Measurements from ENCODE around the gene GNB2.
"Not testable (repeated sequence)": the region's sequence is repeated elsewhere in the genome, so short reads cannot be mapped to it uniquely, and the experiment has no call there.

GNB2 gene

GRCh38 chr7:100710452-100710851 is 36.9 kb downstream of the GNB2 start:
- no peaks in the 10 kb centered on the region for H3K9me3 ChIP-seq (replicated peaks in 1 of 11)
- no peak for TF ChIP-seq Cebpa-rat (IDR thresholded peaks at IDR 0.05)
- H3K9ac ChIP-seq = no peak overlapping the region
- H3K27ac ChIP-seq = no peak overlapping the region
- peaks cover 0 to 30% (median 23%) of the 10 kb centered on the region in 11 experiments; a peak in 13 of 22 replicates for H3K36me3 ChIP-seq
- no peaks in the 10 kb centered on the region for H3K27me3 ChIP-seq
- no peak overlapping the region for H3K4me2 ChIP-seq
- H3K4me3 ChIP-seq = no peak overlapping the region
- H4K20me1 ChIP-seq = peaks cover 0 to 19% (median 14%) of the 10 kb centered on the region in 11 experiments; a peak in 13 of 22 replicates
- H3K4me1 ChIP-seq = peaks cover 20 to 33% (median 26%) of the 10 kb centered on the region in 10 experiments

- no peak overlapping the region for H3K27ac ChIP-seq
- peaks cover 0 to 30% (median 23%) of the 10 kb centered on the region in 11 experiments; a peak in 13 of 22 replicates for H3K36me3 ChIP-seq
- H4K20me1 ChIP-seq = peaks cover 0 to 19% (median 14%) of the 10 kb centered on the region in 11 experiments; a peak in 13 of 22 replicates
- no peaks in the 10 kb centered on the region for H3K9me3 ChIP-seq (replicated peaks in 1 of 11)
- H3K4me1 ChIP-seq = peaks cover 20 to 33% (median 26%) of the 10 kb centered on the region in 10 experiments
- no peak overlapping the region for H3K4me3 ChIP-seq
- no peak for TF ChIP-seq Cebpa-rat (IDR thresholded peaks at IDR 0.05)
- no peaks in the 10 kb centered on the region for H3K27me3 ChIP-seq
- no peak overlapping the region for H3K4me2 ChIP-seq
- H3K9ac ChIP-seq = 0 out of 22 replicates have a peak overlapping the region, but pooled peaks of 1 of the 11 experiments have one; percentile 36
Measured at GRCh38 chr7:100711369-100711768, 37.8 kb downstream of the GNB2 start.

- Histone ChIP-seq H3K4me1 (peaks cover 0 to 2% (median 0%) of the 10 kb centered on the region in 10 experiments; a peak in 3 of 20 replicates), H3K27ac (no peak overlapping the region), H3K4me2 (no peak overlapping the region), H3K27me3 (peaks cover 2 to 10% (median 8%) of the 10 kb centered on the region in 11 experiments; a peak in 21 of 22 replicates), H3K9ac (peak overlapping the region in 1 of 11 experiments; percentile 18; a peak in 2 of 22 replicates), H4K20me1 (no peaks in the 10 kb centered on the region; a peak in 1 of 22 replicates), H3K36me3 (peaks cover 0 to 4% (median 0%) of the 10 kb centered on the region in 11 experiments; a peak in 1 of 22 replicates), H3K9me3 (replicated peaks in 1 of 11) (peaks cover 0 to 17% (median 10%) of the 10 kb centered on the region in 11 experiments; a peak in 14 of 22 replicates), H3K4me3 (no peak overlapping the region)
- TF ChIP-seq Cebpa-rat (IDR thresholded peaks at IDR 0.05) = no peak
Measured at GRCh38 chr7:100714725-100715124, 41.2 kb downstream of the GNB2 start.

- not testable (repeated sequence) for H3K4me3 ChIP-seq, H3K4me2 ChIP-seq, H3K9ac ChIP-seq, H3K27ac ChIP-seq, H3K36me3 ChIP-seq, H4K20me1 ChIP-seq
- Histone ChIP-seq H3K27me3 (peaks cover 25 to 34% (median 31%) of the 10 kb centered on the region in 11 experiments), H3K9me3 (replicated peaks in 1 of 11) (peaks cover 0 to 17% (median 10%) of the 10 kb centered on the region in 11 experiments; a peak in 14 of 22 replicates), H3K4me1 (peaks cover 0 to 13% (median 9%) of the 10 kb centered on the region in 10 experiments; a peak in 13 of 20 replicates)
Measured at GRCh38 chr7:100717073-100717472, 43.5 kb downstream of the GNB2 start.

- Histone ChIP-seq H3K9me3 (replicated peaks in 1 of 11) (peaks cover 0 to 17% (median 10%) of the 10 kb centered on the region in 11 experiments; a peak in 14 of 22 replicates), H4K20me1 (peaks cover 0 to 8% (median 0%) of the 10 kb centered on the region in 11 experiments; a peak in 1 of 22 replicates), H3K4me3 (peak overlapping the region in 2 of 10 experiments; percentile 19 to 42; a peak in 1 of 20 replicates), H3K27ac (no peak overlapping the region), H3K27me3 (peaks cover 27 to 50% (median 44%) of the 10 kb centered on the region in 11 experiments), H3K9ac (no peak overlapping the region), H3K4me1 (peaks cover 0 to 16% (median 10%) of the 10 kb centered on the region in 10 experiments; a peak in 13 of 20 replicates), H3K36me3 (no peaks in the 10 kb centered on the region), H3K4me2 (peak overlapping the region; percentile 47 to 73 (median 59); a peak in 19 of 22 replicates)
- TF ChIP-seq Cebpa-rat (IDR thresholded peaks at IDR 0.05) = no peak
Measured at GRCh38 chr7:100719523-100720278, 46.2 kb downstream of the GNB2 start.

GRCh38 chr7:100720279-100720670 is 46.7 kb downstream of the GNB2 start, which contains the start of gene EPO:
TSS of gene EPO (plus strand) at chr7:100720468. CDS start at chr7:100720981, 513 bp downstream.
- Histone ChIP-seq H3K4me2 (peak within 1 kb of the TSS; percentile 47 to 73 (median 59); a peak in 21 of 22 replicates), H3K36me3 (no peaks in the 10 kb centered on the region), H3K9ac (peak within 1 kb of the TSS in 1 of 11 experiments; percentile 13; a peak in 1 of 22 replicates), H3K27ac (no peak within 1 kb of the TSS), H3K4me1 (peaks cover 0 to 21% (median 11%) of the 10 kb centered on the region in 10 experiments; a peak in 13 of 20 replicates), H3K27me3 (peaks cover 27 to 50% (median 44%) of the 10 kb centered on the region in 11 experiments), H3K4me3 (peak within 1 kb of the TSS in 4 of 10 experiments; percentile 17 to 57 (median 30); a peak in 3 of 20 replicates), H4K20me1 (peaks cover 0 to 8% (median 0%) of the 10 kb centered on the region in 11 experiments; a peak in 1 of 22 replicates), H3K9me3 (replicated peaks in 1 of 11) (peaks cover 0 to 17% (median 10%) of the 10 kb centered on the region in 11 experiments; a peak in 14 of 22 replicates)
- TF ChIP-seq Cebpa-rat (IDR thresholded peaks at IDR 0.05) = no peak

- peaks cover 0 to 8% (median 0%) of the 10 kb centered on the region in 11 experiments; a peak in 2 of 22 replicates for H4K20me1 ChIP-seq
- H3K9ac ChIP-seq = no peak overlapping the region; a peak in 1 of 22 replicates
- H3K4me3 ChIP-seq = peak overlapping the region in 3 of 10 experiments; percentile 17 to 57 (median 42); a peak in 1 of 20 replicates
- no peaks in the 10 kb centered on the region for H3K36me3 ChIP-seq
- H3K27me3 ChIP-seq = peaks cover 27 to 50% (median 44%) of the 10 kb centered on the region in 11 experiments
- TF ChIP-seq Cebpa-rat (IDR thresholded peaks at IDR 0.05) = no peak
- H3K9me3 ChIP-seq (replicated peaks in 1 of 11) = peaks cover 0 to 17% (median 10%) of the 10 kb centered on the region in 11 experiments; a peak in 14 of 22 replicates
- H3K4me1 ChIP-seq = peaks cover 0 to 21% (median 11%) of the 10 kb centered on the region in 10 experiments; a peak in 13 of 20 replicates
- H3K4me2 ChIP-seq = peak overlapping the region in 10 of 11 experiments; percentile 50 to 73 (median 60); a peak in 20 of 22 replicates
- H3K27ac ChIP-seq = no peak overlapping the region
Measured at GRCh38 chr7:100720671-100721504, 47.3 kb downstream of the GNB2 start.

- Histone ChIP-seq H3K4me1 (peaks cover 0 to 21% (median 11%) of the 10 kb centered on the region in 10 experiments; a peak in 13 of 20 replicates), H3K27me3 (peaks cover 27 to 50% (median 44%) of the 10 kb centered on the region in 11 experiments), H3K27ac (no peak overlapping the region), H3K36me3 (no peaks in the 10 kb centered on the region), H3K4me3 (no peak overlapping the region), H3K9me3 (replicated peaks in 1 of 11) (peaks cover 0 to 17% (median 10%) of the 10 kb centered on the region in 11 experiments; a peak in 14 of 22 replicates), H3K9ac (no peak overlapping the region), H4K20me1 (peaks cover 0 to 8% (median 0%) of the 10 kb centered on the region in 11 experiments; a peak in 2 of 22 replicates), H3K4me2 (no peak overlapping the region)
- TF ChIP-seq Cebpa-rat (IDR thresholded peaks at IDR 0.05) = no peak
Measured at GRCh38 chr7:100721505-100721812, 47.9 kb downstream of the GNB2 start.
